GM19239 (cell line): ENCODE results near the gene PTTG1IP.

ENCODE experiments used
- DNase-seq: peaks from one replicate; pipeline ENCODE4 v3.0.0; 2011; ENCODE audit warnings: low spot score; ENCODE audit not compliant: insufficient read length
- FAIRE-seq: peaks from 2 replicates; lab custom pipeline; 2011; peaks lifted over from hg19 to GRCh38; lab: Jason Lieb, UNC

The PTTG1IP gene

GRCh38 chr21:44869781-44870747 is 3.4 kb downstream of the PTTG1IP start:
- FAIRE-seq, result no peak

GRCh38 chr21:44868707-44869106 is 4.8 kb downstream of the PTTG1IP start:
- FAIRE-seq, result no peak
- no peak for DNase-seq

More at GRCh38 chr21:44869781-44870747, 3.4 kb downstream of the PTTG1IP start:
- DNase-seq, result no peak

DNA sequence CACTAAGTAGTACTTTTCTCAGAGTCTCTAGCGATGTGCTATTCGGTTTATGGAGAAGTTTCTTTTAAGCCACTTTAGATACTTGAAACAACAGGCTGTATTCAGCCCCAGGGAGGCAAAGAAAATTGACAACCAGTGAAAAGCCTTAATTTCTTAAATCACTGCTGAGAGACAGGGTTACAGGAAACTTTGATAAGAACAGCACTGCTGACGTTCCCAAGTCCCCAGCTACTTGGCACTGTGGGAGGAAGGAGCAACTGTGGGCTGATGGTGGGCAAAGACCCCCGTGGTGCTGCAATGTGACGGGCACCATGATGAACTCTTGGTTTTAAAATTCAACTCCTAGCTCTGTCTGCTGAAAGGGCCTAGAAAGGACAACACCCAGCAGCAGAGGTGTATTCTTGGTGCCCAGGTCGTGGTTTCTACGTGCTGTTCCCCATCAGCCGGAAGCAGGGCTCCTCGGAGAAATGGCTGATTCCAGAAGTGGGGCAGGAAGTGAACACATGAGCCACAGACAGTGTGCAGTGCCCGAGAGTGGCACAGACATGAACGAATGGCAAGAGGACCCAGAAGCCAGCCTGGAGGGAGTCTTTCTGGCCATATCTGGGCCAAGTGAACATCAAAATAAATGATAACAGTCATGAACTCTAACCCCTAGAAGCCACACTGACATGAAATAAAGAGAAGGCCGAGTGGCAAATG is 5.3 kb downstream of the PTTG1IP start:
- FAIRE-seq, result no peak
- no peak for DNase-seq

DNA sequence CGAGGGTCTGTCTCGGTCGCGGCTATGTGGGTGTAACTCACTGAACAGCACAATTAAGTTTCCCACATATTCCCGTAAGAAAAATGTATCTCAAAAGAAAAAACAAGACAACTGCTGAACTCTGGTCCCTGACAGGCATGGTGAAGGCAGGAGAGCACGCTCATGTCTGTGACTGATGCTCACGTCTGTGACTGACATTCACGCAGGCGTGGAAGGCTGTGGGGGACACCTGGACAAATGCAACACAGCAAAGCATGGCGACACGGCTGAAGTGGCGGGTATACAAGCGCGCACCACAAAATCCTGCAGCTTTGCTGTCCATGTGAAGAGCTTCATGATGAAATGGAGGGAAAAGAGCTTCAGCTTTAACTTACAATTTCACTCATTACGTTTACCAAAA is 6.0 kb downstream of the PTTG1IP start:
- FAIRE-seq (no peak), DNase-seq (no peak)

GRCh38 chr21:44866780-44867179 is 6.7 kb downstream of the PTTG1IP start:
- no peak for FAIRE-seq
- DNase-seq, result no peak

DNA sequence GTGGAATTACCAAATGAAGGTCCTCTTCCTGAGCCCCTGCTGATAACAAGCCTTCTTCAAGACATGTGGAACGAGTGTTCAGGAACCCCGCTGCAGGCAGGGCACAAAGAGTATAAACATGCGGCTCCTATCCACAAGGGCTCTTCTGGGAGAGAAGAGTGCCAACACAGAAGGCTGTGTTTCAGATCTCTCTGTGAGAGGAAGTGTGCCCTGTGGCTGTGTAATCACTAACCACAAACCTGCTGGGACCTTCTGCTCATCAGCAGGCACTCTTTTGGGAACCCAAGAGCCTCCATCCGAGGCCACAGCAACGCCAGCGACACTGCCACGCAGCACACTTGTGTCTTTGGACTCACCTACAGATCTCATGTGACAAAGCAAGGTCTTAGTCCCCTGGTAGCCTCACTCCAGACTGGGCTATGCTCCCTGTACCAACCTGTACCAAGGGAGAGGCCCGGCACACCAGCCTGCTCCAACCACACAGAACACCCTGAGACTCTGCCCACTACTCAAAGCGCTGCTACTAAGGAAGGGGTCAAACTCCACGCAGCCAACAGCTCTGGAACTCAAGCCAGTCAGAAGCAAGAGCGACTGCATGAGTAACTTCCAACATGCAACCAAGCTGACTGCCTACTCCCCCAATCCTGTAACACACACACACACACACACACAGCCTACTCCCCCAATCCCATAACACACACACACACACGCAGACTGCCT is 7.8 kb downstream of the PTTG1IP start:
- DNase-seq (no peak), FAIRE-seq (peak; percentile 70)

GRCh38 chr21:44862869-44863685 is 10.4 kb downstream of the PTTG1IP start:
- FAIRE-seq (no peak), DNase-seq (no peak)

GRCh38 chr21:44858791-44859190 is 14.7 kb downstream of the PTTG1IP start:
- no peak for FAIRE-seq

DNA sequence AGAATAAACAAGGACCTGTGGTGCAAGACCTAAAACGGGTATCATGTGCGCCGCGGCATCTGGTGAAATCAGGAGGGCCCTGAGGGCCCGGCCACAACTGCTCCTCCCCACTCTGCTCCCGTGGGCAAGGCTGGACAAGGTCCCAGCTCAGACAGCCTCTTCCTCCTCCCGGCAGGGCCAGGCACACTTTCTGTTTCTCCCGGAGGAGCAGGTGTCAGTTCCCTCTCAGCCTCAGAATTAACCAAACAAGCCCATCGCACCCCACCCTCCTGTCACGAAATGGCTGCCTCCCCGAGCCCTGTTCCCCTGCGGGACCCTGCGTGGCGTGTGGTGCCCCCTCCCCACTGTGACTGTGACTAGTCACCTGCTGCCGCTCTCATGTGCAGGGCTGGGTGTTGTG is 15.2 kb downstream of the PTTG1IP start:
- DNase-seq, result no peak
- FAIRE-seq, result no peak

More at GRCh38 chr21:44858791-44859190, 14.7 kb downstream of the PTTG1IP start:
- DNase-seq, result no peak

GRCh38 chr21:44857127-44857892 is 16.2 kb downstream of the PTTG1IP start:
- DNase-seq (no peak), FAIRE-seq (no peak)

GRCh38 chr21:44856131-44856530 is 17.4 kb downstream of the PTTG1IP start:
- FAIRE-seq, result no peak
- no peak for DNase-seq

DNA sequence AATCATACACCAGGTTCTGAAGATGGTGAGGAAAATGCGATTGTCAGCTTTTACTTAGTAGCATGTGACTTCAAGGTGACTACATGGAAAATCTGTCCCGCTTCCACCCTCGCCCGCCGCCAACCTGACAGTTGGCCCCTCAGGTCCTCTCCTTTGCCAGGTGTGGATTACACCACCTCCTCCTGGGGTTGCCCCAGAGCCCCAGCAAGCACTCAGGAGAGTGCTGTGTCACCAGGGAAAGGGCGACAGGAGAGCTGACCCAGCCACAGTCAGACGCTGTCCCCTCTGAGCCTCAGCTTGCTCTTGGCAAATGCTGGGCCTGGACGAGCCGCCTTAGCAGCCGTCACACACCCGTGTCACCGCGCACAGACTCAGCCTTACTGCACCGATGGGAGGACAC is 17.9 kb downstream of the PTTG1IP start:
- no peak for DNase-seq
- no peak for FAIRE-seq

DNA sequence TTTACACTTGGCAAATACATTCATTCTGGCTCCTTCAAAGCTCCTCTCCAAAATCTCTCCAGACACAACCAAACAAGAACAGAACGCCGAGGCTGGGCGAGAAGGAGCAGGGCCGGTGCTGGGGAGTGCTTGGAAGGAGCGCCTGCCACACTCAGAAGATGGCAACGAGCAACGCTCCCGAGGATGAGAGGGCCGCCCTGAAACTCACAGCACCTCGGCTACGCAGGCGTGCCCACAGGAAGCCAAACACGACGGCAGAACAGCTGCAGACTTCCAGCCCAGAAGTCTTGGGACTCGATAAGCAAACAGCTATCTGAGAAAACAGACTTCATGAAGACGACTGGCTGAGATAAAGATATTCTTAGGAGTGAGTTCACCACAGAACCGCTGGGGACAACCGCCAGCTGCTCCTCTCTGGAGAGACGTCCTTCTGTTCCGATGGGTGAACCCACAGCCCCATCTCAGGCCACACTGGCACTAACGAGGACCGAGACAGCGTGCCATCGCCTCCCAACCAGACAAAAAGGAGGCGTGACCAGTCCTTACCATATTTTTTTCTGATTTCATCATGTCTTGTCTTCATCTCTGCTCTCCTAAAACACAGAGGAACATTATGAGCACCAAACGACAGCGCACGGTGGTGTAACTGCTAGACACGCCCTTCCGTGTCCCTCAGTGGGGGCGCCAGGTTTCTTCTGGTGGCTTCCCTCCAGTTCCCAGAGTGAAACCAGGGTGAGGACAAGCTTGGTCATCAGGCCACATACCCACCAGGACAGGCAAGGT is 18.6 kb downstream of the PTTG1IP start:
- DNase-seq, result no peak
- FAIRE-seq, result no peak

DNA sequence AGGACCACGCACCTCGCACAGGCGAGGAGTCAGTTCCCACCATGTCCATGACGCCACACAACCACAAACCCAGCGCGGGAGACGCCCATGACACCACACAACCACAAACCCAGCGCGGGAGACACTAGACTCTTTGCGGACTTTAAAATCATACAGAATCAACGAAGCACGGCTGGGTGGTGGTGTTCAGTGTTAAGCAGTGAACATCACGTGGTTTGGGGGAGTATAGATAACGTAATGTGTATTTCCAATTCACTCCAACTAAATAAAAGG is 19.2 kb downstream of the PTTG1IP start:
- FAIRE-seq (no peak), DNase-seq (no peak)

DNA sequence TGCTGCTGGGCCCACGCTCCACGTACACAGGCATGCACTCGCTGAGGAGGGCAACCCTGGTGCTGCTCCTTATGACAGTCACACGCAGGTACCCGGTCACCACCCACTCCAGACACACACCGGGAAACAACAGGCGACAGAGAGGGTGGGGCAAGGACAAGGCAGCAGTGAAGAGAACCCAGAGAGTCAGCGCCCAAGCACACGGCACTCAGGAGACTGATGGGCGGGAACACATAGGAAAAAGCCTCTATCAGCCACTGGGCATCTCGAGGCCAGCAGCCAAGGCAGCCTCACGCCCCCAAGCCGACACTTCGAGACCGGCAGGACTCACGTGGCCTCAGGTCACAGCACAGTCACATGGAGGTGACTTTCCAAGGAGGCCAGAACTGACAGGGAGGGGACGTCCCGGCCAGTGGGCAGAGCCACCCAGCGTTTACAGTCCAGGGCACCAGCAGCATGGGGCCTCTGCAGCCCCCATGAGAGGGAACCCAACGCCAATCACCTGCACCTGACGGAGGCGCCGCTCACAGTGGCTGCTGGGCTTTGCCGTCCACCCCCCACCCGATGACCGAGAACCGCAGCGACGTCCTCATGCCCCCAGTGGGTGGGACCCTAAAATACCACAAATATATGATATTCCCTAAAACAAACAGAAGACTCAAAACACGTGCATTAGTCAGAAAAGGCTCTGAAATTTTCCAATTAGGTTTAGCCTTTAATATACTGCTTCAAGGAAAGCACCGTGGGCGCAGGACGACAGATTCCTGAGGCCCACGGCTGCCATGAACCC is 19.7 kb downstream of the PTTG1IP start:
- DNase-seq (no peak), FAIRE-seq (no peak)

GRCh38 chr21:44850905-44851657 is 22.4 kb downstream of the PTTG1IP start:
- no peak for FAIRE-seq
- DNase-seq, result no peak

DNA sequence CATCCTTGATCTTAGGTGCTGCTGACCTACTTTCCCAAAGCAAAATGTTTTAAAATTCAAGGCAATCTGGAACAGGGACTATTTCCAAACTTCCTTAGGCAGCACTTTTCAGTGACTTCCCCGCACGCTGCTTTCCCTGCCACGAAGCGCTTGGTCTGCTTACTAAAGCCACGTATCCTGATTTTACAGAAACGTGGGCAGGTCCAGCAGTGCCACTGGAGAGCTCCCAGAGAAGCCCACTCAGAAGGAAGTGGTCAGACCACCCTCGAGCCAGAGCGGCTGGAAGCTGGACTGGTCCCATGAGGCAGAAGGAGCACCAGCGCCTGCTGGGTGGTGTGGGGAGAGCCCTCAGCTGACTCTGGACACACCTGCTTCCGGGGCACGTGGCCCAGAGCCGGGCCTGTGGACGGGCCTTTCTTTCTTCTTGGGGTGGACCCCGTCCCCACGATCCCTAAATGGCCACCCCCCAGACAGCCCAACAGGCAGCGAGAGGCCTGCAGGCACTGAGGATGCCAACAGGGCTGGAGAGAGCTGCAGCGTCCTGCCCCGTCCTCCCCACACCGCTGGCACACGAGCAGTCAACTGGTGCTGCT is 23.2 kb downstream of the PTTG1IP start:
- DNase-seq, result no peak
- FAIRE-seq, result no peak
